Endothelial cell of umbilical vein (primary cell): ENCODE data around the gene RPL12. TPM values are rescaled to one million over a fixed set of nuclear protein-coding genes. Genes with fewer than 3 reads are reported as not detected.

ENCODE experiments used
- BruUV-seq: library from RNA; stranded (reverse); fragments of 400-500 nt; replicated peaks from 2 replicates; lab custom pipeline; 2021; lab: Mats Ljungman, UMichigan
- CTCF ChIA-PET: fragments of 300-600, 350-600 bp; sonication (Branson Sonifier 250); formaldehyde crosslinking; loops from one replicate; lab custom pipeline; 2021; ENCODE audit warnings: antibody characterized with exemption, inconsistent platforms; lab: Charles Lee
- POLR2A ChIA-PET: fragments of 300-600, 350-600 bp; sonication (Branson Sonifier 250); formaldehyde crosslinking; loops from one replicate; lab custom pipeline; 2021; ENCODE audit warnings: antibody characterized with exemption, inconsistent platforms; lab: Charles Lee
- DNase-seq: peaks from one replicate; pipeline ENCODE4 v3.0.0-alpha.2; 2011; ENCODE audit warnings: low read depth, low spot score
- FAIRE-seq: peaks from 2 replicates; lab custom pipeline; 2011; peaks lifted over from hg19 to GRCh38; lab: Jason Lieb, UNC
- H2AFZ ChIP-seq: 2 replicates; pipeline ENCODE4 v1.6.0; 2012; ENCODE audit warnings: low read depth, low read length, control low read depth, inconsistent platforms
- H3K27ac ChIP-seq: 2 replicates; pipeline ENCODE4 v1.5.1; 2011; ENCODE audit warnings: low read depth, mild to moderate bottlenecking, control low read depth, low read length, moderate library complexity; ENCODE audit not compliant: insufficient read depth
- H3K27me3 ChIP-seq, 2 experiments: 2 replicates each; pipeline versions ENCODE4 v1.6.0 to v1.6.1; 2011; ENCODE audit warnings: low read length in 2 of 2, mixed read lengths in 1 of 2; ENCODE audit not compliant: control insufficient read depth in 2 of 2, insufficient read depth in 2 of 2
- H3K36me3 ChIP-seq, 2 experiments: 2 replicates in 1 of 2; 3 replicates in 1 of 2; pipeline ENCODE4 v1.5.1; 2011; ENCODE audit warnings: low read length in 2 of 2, mild to moderate bottlenecking in 1 of 2, moderate library complexity in 1 of 2; ENCODE audit not compliant: control insufficient read depth in 2 of 2, insufficient read depth in 2 of 2; ENCODE audit errors: extremely low read depth in 1 of 2
- H3K4me1 ChIP-seq: 3 replicates; pipeline ENCODE4 v1.5.1; 2011; ENCODE audit warnings: mild to moderate bottlenecking, low read length; ENCODE audit not compliant: control insufficient read depth, insufficient read depth; ENCODE audit errors: extremely low read depth
- H3K4me2 ChIP-seq: 2 replicates; pipeline ENCODE4 v1.6.1; 2011; ENCODE audit warnings: low read length, control low read depth, mixed read lengths; ENCODE audit not compliant: insufficient read depth
- H3K4me3 ChIP-seq, 3 experiments: fragments of 200-600 bp in 1 of 3; sonication (generic), shearing (Covaris generic) in 1 of 3; replicated peaks in 1 of 3; 2 replicates each; pipeline ENCODE4 v1.5.1; 2011 to 2016; ENCODE audit warnings: control low read depth in 3 of 3, low read length in 3 of 3, mild to moderate bottlenecking in 2 of 3, inconsistent platforms in 1 of 3, low read depth in 1 of 3, moderate library complexity in 1 of 3; ENCODE audit not compliant: insufficient read depth in 1 of 3
- H3K79me2 ChIP-seq: 2 replicates; pipeline ENCODE4 v1.6.0; 2012; ENCODE audit warnings: low read length, inconsistent platforms; ENCODE audit not compliant: control insufficient read depth, insufficient read depth
- H3K9ac ChIP-seq: replicated peaks from 2 replicates; pipeline ENCODE3; 2011; ENCODE audit warnings: low read length, control low read depth; ENCODE audit not compliant: insufficient read depth; ENCODE audit errors: extremely low read depth
- H3K9me1 ChIP-seq: replicated peaks from 3 replicates; pipeline ENCODE4 v1.6.0; 2011; ENCODE audit warnings: mild to moderate bottlenecking, low read length; ENCODE audit not compliant: control insufficient read depth, insufficient read depth; ENCODE audit errors: extremely low read depth
- H3K9me3 ChIP-seq: replicated peaks from 2 replicates; pipeline ENCODE4 v1.5.1; 2012; ENCODE audit warnings: low read length, inconsistent platforms; ENCODE audit not compliant: control insufficient read depth, insufficient read depth
- H4K20me1 ChIP-seq: replicated peaks from 2 replicates; pipeline ENCODE3; 2011; ENCODE audit warnings: mild to moderate bottlenecking, low read length; ENCODE audit not compliant: control insufficient read depth, insufficient read depth; ENCODE audit errors: extremely low read depth
- CTCF ChIP-seq, 2 donors: IDR thresholded peaks; 1 replicate in 1 of 2; 2 replicates in 1 of 2; pipeline ENCODE4 v1.5.1; 2011; ENCODE audit warnings: low read length in 2 of 2, mild to moderate bottlenecking in 2 of 2, moderate library complexity in 2 of 2, control low read depth in 1 of 2, inconsistent platforms in 1 of 2, low read depth in 1 of 2; ENCODE audit not compliant: insufficient read depth in 1 of 2; ENCODE audit errors: extremely low read depth in 1 of 2
- EZH2 ChIP-seq: IDR thresholded peaks from 2 replicates; pipeline ENCODE4 v1.6.1; 2012; ENCODE audit warnings: borderline replicate concordance, low read depth, mild to moderate bottlenecking, moderate library complexity, low read length, inconsistent platforms; ENCODE audit not compliant: severe bottlenecking
- FOS ChIP-seq: IDR thresholded peaks from 2 replicates; pipeline ENCODE4 v1.6.1; 2011; ENCODE audit warnings: mild to moderate bottlenecking, low read length, moderate library complexity, borderline replicate concordance; ENCODE audit not compliant: insufficient read depth
- dilution Hi-C: fragments of 300-500 bp; cut with MboI; formaldehyde crosslinking; loops from one replicate; pipeline ENCODE4 v1.15.0; 2019; ENCODE audit warnings: low sequenced_read_pairs; ENCODE audit not compliant: extremely low pct_ligation_motif_present
- intact Hi-C: fragments of 100-400 bp; cut with micrococcal nuclease; formaldehyde crosslinking; loops from one replicate; pipeline ENCODE4 v1.10.0; 2022
- polyA plus RNA-seq, 4 experiments: library from polyadenylated mRNA; depleted of rRNA in 3 of 4; stranded (reverse) in 3 of 4; unstranded in 1 of 4; fragments of >200 nt; gene quantifications; 2 replicates each; pipeline versions ENCODE4 v1.2.1 to v1.2.3, GENCODE V29; 2011 to 2012; ENCODE audit warnings: missing spikeins in 1 of 4
- total RNA-seq: library from RNA; stranded (reverse); gene quantifications from 2 replicates; pipeline ENCODE4 v1.2.3, GENCODE V29; 2021

RPL12 gene
- total and polyA plus RNA-seq, 2 donors (not counting 3 experiments of a cell fraction or from before 2014, with no cell fraction given), result 1,231 to 3,007 TPM

GRCh38 chr9:127446713-127447415, 4.3 kb downstream of the RPL12 start:
- Histone ChIP-seq H3K27ac (no peak overlapping the region), H3K27me3 (no peaks in the 10 kb centered on the region), H2AFZ (no peak overlapping the region), H3K36me3 (peaks cover 38 to 41% of the 10 kb centered on the region in 2 experiments), H3K4me3 (no peak overlapping the region), H3K9ac (no peak overlapping the region), H3K79me2 (peaks cover 34% of the 10 kb centered on the region), H3K9me1 (no peaks in the 10 kb centered on the region), H4K20me1 (no peaks in the 10 kb centered on the region), H3K4me1 (peaks cover 14% of the 10 kb centered on the region), H3K9me3 (peaks cover 3% of the 10 kb centered on the region), H3K4me2 (no peak overlapping the region)
- dilution Hi-C loops, result no loop called here
- BruUV-seq, result no TSS peak
- ChIA-PET POLR2A (no interaction called here), CTCF (interaction anchor here (1.3 kb wide), 1 partner anchor 50 kb away, joined by 3 read pairs; the partner anchor contains the start of gene SLC2A8)
- TF ChIP-seq FOS, result no peak
- TF ChIP-seq CTCF (IDR thresholded peaks at IDR 0.05; ENCODE audit: extremely low read depth in 1 of 2, insufficient read depth in 1 of 2, low read depth in 1 of 2, low read length in 2 of 2), result no peak
- no peak for TF ChIP-seq EZH2
- DNase-seq (no peak), FAIRE-seq (no peak)
- intact Hi-C loops, result no loop called here
